Hypothalamus (tissue), 51 donors: ENCODE data around the gene OR1E2.
"Not testable (repeated sequence)": the region's sequence is repeated elsewhere in the genome, so short reads cannot be mapped to it uniquely, and the experiment has no call there.

Source experiments
- DNase-seq, 51 donors: peaks; one replicate each; lab custom pipeline; 2025; lab: John Stamatoyannopoulos, UW

OR1E2 gene

GRCh38 chr17:3433741-3434140, at the start of gene OR1E2:
Gene OR1E2 (minus strand): TSS chr17:3433841. CDS start chr17:3433841, 0 bp downstream.
- DNase-seq = no peak

- DNase-seq = no peak
Measured at GRCh38 chr17:3482852-3483251, 49.2 kb upstream of the OR1E2 start.

- no peak for DNase-seq
Measured at GRCh38 chr17:3479988-3480387, 46.3 kb upstream of the OR1E2 start.

- peak in 1 of 51 donors; percentile 64 for DNase-seq
Measured at GRCh38 chr17:3475812-3476610, 42.4 kb upstream of the OR1E2 start, which contains the start of gene ASPA. Gene ASPA (plus strand): TSS chr17:3475997. CDS start chr17:3476160, 163 bp downstream.

- peak in 1 of 51 donors; percentile 82 for DNase-seq
Measured at GRCh38 chr17:3475251-3475685, 41.6 kb upstream of the OR1E2 start.

GRCh38 chr17:3474212-3474611, 40.6 kb upstream of the OR1E2 start:
- DNase-seq = peak in 1 of 51 donors; percentile 27

GRCh38 chr17:3472137-3472536, 38.5 kb upstream of the OR1E2 start:
- DNase-seq = no peak

- DNase-seq = no peak
Measured at GRCh38 chr17:3471599-3471998, 38.0 kb upstream of the OR1E2 start, which contains the start of gene SPATA22. Gene SPATA22 (minus strand): TSS chr17:3471819. CDS start chr17:3469325, 2,494 bp downstream.

- no peak for DNase-seq
Measured at GRCh38 chr17:3469529-3469928, 35.9 kb upstream of the OR1E2 start.

GRCh38 chr17:3466355-3466754, 32.7 kb upstream of the OR1E2 start:
- not testable (repeated sequence) for DNase-seq

GRCh38 chr17:3448059-3448665, 14.5 kb upstream of the OR1E2 start:
- DNase-seq = no peak

- no peak for DNase-seq
Measured at GRCh38 chr17:3447625-3448024, 14.0 kb upstream of the OR1E2 start.

GRCh38 chr17:3440451-3440850, 6.8 kb upstream of the OR1E2 start:
- DNase-seq = no peak

- DNase-seq = no peak
Measured at GRCh38 chr17:3438368-3438767, 4.7 kb upstream of the OR1E2 start.

- DNase-seq = peak in 3 of 51 donors; percentile 0 to 5 (median 4)
Measured at GRCh38 chr17:3433215-3433614, 426 bp downstream of the OR1E2 start.

- no peak for DNase-seq
Measured at GRCh38 chr17:3418222-3418621, 15.4 kb downstream of the OR1E2 start.

GRCh38 chr17:3415610-3416009, 18.0 kb downstream of the OR1E2 start:
- no peak for DNase-seq

GRCh38 chr17:3412216-3412615, 21.4 kb downstream of the OR1E2 start:
- DNase-seq = not testable (repeated sequence)

GRCh38 chr17:3411070-3411469, 22.6 kb downstream of the OR1E2 start, which contains the start of gene OR3A3:
Gene OR3A3 (plus strand): TSS chr17:3411370.
- no peak for DNase-seq

- not testable (repeated sequence) for DNase-seq
Measured at GRCh38 chr17:3403856-3404255, 29.8 kb downstream of the OR1E2 start.

GRCh38 chr17:3401786-3402185, 31.9 kb downstream of the OR1E2 start:
- DNase-seq = no peak

GRCh38 chr17:3400055-3400454, 33.6 kb downstream of the OR1E2 start:
- no peak for DNase-seq
